Neural cell (in vitro differentiated cells): ENCODE data around the gene APOBEC2. TPM values are rescaled to one million over a fixed set of nuclear protein-coding genes. Genes with fewer than 3 reads are reported as not detected.

Experiments
- H2AFZ ChIP-seq: fragments of 200-600, 300-800 bp; sonication (generic), shearing (Covaris generic); 2 replicates; pipeline ENCODE4 v1.6.0; 2014; ENCODE audit warnings: low read depth, mild to moderate bottlenecking, antibody characterized with exemption, low read length, moderate library complexity
- H3F3A ChIP-seq: fragments of 200-600 bp; shearing (Covaris generic); 2 replicates; pipeline ENCODE4 v1.6.1; 2016; ENCODE audit warnings: mild to moderate bottlenecking, moderate library complexity, mixed read lengths, antibody characterized with exemption, low read length; ENCODE audit not compliant: insufficient read depth, poor library complexity, severe bottlenecking
- H3K27ac ChIP-seq: fragments of 200-600, 300-800 bp; sonication (generic), shearing (Covaris generic); 2 replicates; pipeline ENCODE4 v1.5.1; 2014; ENCODE audit warnings: mild to moderate bottlenecking, low read length, moderate library complexity
- H3K27me3 ChIP-seq: fragments of 300-800, 200-600 bp; sonication (generic), shearing (Covaris generic); 2 replicates; pipeline ENCODE4 v1.6.0; 2014; ENCODE audit warnings: mild to moderate bottlenecking, low read depth, low read length, moderate library complexity; ENCODE audit not compliant: insufficient read depth
- H3K36me3 ChIP-seq: fragments of 300-800, 200-600 bp; sonication (generic), shearing (Covaris generic); 2 replicates; pipeline ENCODE4 v1.5.1; 2014; ENCODE audit warnings: mild to moderate bottlenecking, antibody characterized with exemption, low read length, moderate library complexity; ENCODE audit not compliant: insufficient read depth
- H3K4me2 ChIP-seq: fragments of 300-800, 200-600 bp; sonication (generic), shearing (Covaris generic); 2 replicates; pipeline ENCODE4 v1.6.0; 2014; ENCODE audit warnings: mild to moderate bottlenecking, low read length
- H3K4me3 ChIP-seq: fragments of 300-800, 200-600 bp; sonication (generic), shearing (Covaris generic); 2 replicates; pipeline ENCODE4 v1.5.1; 2014; ENCODE audit warnings: mild to moderate bottlenecking, low read length, moderate library complexity
- H3K79me2 ChIP-seq: fragments of 200-600 bp; shearing (Covaris generic); replicated peaks from 2 replicates; pipeline ENCODE4 v1.6.0; 2014; ENCODE audit warnings: mild to moderate bottlenecking, low read length, moderate library complexity; ENCODE audit not compliant: insufficient read depth
- H3K9ac ChIP-seq: fragments of 300-800, 200-600 bp; sonication (generic), shearing (Covaris generic); 2 replicates; pipeline ENCODE4 v1.6.1; 2016; ENCODE audit warnings: mild to moderate bottlenecking, low read length, mixed read lengths
- H3K9me2 ChIP-seq: fragments of 200-600 bp; shearing (Covaris generic); 2 replicates; pipeline ENCODE4 v1.6.1; 2016; ENCODE audit warnings: mild to moderate bottlenecking, low read length, mixed read lengths; ENCODE audit not compliant: insufficient read depth
- H3K9me3 ChIP-seq: fragments of 200-600, 300-800 bp; sonication (generic), shearing (Covaris generic); 2 replicates; pipeline ENCODE4 v1.6.1; 2016; ENCODE audit warnings: mild to moderate bottlenecking, mixed run types, low read length, moderate library complexity, mixed read lengths
- H4K20me1 ChIP-seq: fragments of 200-600 bp; shearing (Covaris generic); 2 replicates; pipeline ENCODE4 v1.6.1; 2016; ENCODE audit warnings: mild to moderate bottlenecking, mixed run types; ENCODE audit not compliant: insufficient read depth
- CTCF ChIP-seq: fragments of 450-650 bp; IDR thresholded peaks from 2 replicates; pipeline ENCODE4 v1.5.1; 2014; ENCODE audit warnings: antibody characterized with exemption, mild to moderate bottlenecking, moderate library complexity; ENCODE audit not compliant: poor library complexity, severe bottlenecking
- EP300 ChIP-seq: fragments of 450-650 bp; conservative IDR thresholded peaks from 2 replicates; pipeline ENCODE4 v1.6.1; 2014; ENCODE audit warnings: antibody characterized with exemption, mild to moderate bottlenecking, moderate library complexity; ENCODE audit not compliant: poor library complexity, severe bottlenecking
- EZH2 ChIP-seq: fragments of 200-600, 300-800 bp; shearing (Covaris generic), sonication (generic); IDR thresholded peaks from 2 replicates; pipeline ENCODE4 v1.6.1; 2014; ENCODE audit warnings: antibody characterized with exemption, low read length, borderline replicate concordance, mild to moderate bottlenecking; ENCODE audit not compliant: insufficient read depth, poor library complexity, severe bottlenecking
- MXI1 ChIP-seq: fragments of 450-650 bp; conservative IDR thresholded peaks from 2 replicates; pipeline ENCODE4 v1.6.1; 2014; ENCODE audit warnings: antibody characterized with exemption, mild to moderate bottlenecking; ENCODE audit not compliant: poor library complexity, severe bottlenecking
- POLR2AphosphoS5 ChIP-seq: IDR thresholded peaks from 2 replicates; pipeline ENCODE4 v1.6.1; 2012
- RAD21 ChIP-seq: fragments of 450-650 bp; conservative IDR thresholded peaks from 2 replicates; pipeline ENCODE4 v1.6.1; 2014; ENCODE audit warnings: antibody characterized with exemption, mild to moderate bottlenecking, moderate library complexity
- REST ChIP-seq: IDR thresholded peaks from 2 replicates; pipeline ENCODE4 v1.6.1; 2012; ENCODE audit warnings: borderline replicate concordance
- SMC3 ChIP-seq: fragments of 450-650 bp; conservative IDR thresholded peaks from 2 replicates; pipeline ENCODE4 v1.6.1; 2014; ENCODE audit warnings: antibody characterized with exemption, mild to moderate bottlenecking, moderate library complexity; ENCODE audit not compliant: poor library complexity
- TAF1 ChIP-seq: IDR thresholded peaks from 2 replicates; pipeline ENCODE4 v1.6.1; 2012; ENCODE audit warnings: low read depth
- polyA plus RNA-seq: library from polyadenylated mRNA; depleted of rRNA; stranded (reverse); fragments of >200 nt; gene quantifications from 2 replicates; pipeline ENCODE4 v1.2.3, GENCODE V29; 2014

The APOBEC2 gene
- polyA plus RNA-seq, 1 donor from 2014 or later, result not detected

GRCh38 chr6:41097467-41098090 is 44.6 kb downstream of the APOBEC2 start:
- H3K9me2 ChIP-seq, result no peaks in the 10 kb centered on the region
- H3K4me3 ChIP-seq, result no peak overlapping the region
- H3K27me3 ChIP-seq, result no peaks in the 10 kb centered on the region
- H3K36me3 ChIP-seq, result peaks cover 14% of the 10 kb centered on the region
- H3K4me2 ChIP-seq, result no peak overlapping the region
- no peak for TF ChIP-seq POLR2AphosphoS5
- no peak for TF ChIP-seq RAD21
- TF ChIP-seq MXI1, result no peak
- no peak for TF ChIP-seq TAF1
- no peak overlapping the region for H2AFZ ChIP-seq
- H3F3A ChIP-seq, result no peaks in the 10 kb centered on the region
- no peak overlapping the region for H3K27ac ChIP-seq
- H3K79me2 ChIP-seq, result no peaks in the 10 kb centered on the region
- H3K9me3 ChIP-seq, result no peaks in the 10 kb centered on the region
- H3K9ac ChIP-seq, result no peak overlapping the region
- no peaks in the 10 kb centered on the region for H4K20me1 ChIP-seq

GRCh38 chr6:41098366-41098765 is 45.4 kb downstream of the APOBEC2 start:
- Histone ChIP-seq H3K36me3 (peaks cover 14% of the 10 kb centered on the region), H3F3A (no peaks in the 10 kb centered on the region), H3K9me2 (no peaks in the 10 kb centered on the region), H3K27me3 (no peaks in the 10 kb centered on the region), H4K20me1 (no peaks in the 10 kb centered on the region), H3K9me3 (no peaks in the 10 kb centered on the region), H3K4me2 (no peak overlapping the region), H3K9ac (no peak overlapping the region), H3K4me3 (no peak overlapping the region), H2AFZ (no peak overlapping the region), H3K79me2 (no peaks in the 10 kb centered on the region), H3K27ac (no peak overlapping the region)
- TF ChIP-seq MXI1 (no peak), EZH2 (no peak), REST (no peak), RAD21 (no peak), TAF1 (no peak), EP300 (no peak), POLR2AphosphoS5 (no peak), CTCF (no peak), SMC3 (no peak)
